GM12873 (cell line): ENCODE measurements around the gene MTR.

Experiments
- TF ChIP-seq, protein P1 (sequence below): IDR thresholded peaks from 2 replicates; pipeline ENCODE4 v1.5.1; 2012; ENCODE audit warnings: low read depth, mild to moderate bottlenecking, moderate library complexity, low read length, control low read depth; ENCODE audit not compliant: insufficient read depth; ENCODE audit errors: missing control alignments

MTR gene

DNA sequence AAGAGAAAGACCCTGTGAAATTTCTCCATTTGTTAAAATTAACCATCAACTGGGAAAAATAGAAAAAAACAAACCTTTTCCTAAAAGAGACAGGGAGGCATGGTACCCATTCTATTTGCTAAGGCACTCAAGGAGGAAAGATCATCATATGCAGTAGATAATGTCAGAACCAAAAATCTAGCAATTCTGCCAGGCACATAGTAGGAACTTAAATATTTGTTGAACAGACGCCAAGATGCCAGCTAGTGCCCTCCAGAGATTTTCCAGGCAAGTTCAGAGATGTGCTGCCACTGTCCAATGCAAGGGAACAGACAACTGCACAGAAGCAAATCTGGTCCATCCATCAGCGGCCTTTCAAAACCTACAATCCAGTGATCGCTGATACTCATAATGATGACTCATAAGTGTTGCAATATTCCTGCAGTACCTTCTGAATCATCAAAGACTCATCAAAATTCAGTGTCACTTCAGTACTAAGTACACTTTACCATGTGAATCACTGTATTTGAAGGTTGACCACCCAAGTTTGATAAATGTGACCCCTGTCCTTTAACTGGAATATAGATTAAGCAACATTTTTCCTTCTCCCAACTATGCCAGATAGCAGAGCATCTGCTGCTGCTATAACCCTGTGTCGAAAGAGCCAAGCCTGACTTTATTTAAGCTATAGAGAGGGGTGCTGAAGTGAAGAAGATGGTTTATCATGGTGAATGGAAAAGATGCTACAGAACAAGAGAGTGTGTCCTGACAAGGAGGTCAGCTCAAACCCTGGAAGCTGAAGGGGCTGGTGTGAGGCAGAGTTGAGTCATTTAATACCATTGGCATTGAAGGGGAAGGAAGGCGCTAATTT, 110.0 kb downstream of the MTR start:
- TF ChIP-seq, protein P1, sequence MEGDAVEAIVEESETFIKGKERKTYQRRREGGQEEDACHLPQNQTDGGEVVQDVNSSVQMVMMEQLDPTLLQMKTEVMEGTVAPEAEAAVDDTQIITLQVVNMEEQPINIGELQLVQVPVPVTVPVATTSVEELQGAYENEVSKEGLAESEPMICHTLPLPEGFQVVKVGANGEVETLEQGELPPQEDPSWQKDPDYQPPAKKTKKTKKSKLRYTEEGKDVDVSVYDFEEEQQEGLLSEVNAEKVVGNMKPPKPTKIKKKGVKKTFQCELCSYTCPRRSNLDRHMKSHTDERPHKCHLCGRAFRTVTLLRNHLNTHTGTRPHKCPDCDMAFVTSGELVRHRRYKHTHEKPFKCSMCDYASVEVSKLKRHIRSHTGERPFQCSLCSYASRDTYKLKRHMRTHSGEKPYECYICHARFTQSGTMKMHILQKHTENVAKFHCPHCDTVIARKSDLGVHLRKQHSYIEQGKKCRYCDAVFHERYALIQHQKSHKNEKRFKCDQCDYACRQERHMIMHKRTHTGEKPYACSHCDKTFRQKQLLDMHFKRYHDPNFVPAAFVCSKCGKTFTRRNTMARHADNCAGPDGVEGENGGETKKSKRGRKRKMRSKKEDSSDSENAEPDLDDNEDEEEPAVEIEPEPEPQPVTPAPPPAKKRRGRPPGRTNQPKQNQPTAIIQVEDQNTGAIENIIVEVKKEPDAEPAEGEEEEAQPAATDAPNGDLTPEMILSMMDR = no peak

DNA sequence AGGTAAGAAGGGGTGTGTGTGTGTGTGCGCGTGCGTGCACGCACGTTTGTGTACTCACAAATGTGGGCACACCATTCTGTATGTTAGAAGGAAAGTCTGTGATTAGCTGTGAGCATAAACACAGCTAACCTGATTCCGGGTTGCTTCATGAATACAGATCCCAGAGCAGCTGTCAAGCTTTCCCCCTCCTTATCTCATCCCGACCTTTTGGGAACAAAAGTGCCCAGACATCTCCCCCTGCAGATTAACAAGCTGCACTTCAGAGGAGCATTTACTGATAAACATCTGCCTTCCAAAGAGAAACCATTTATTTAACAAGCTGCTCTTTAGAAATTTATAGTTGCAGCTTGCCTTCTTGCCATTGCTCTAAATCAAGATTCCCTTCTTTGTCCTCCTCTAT, 112.1 kb downstream of the MTR start:
- TF ChIP-seq, protein P1 = no peak

DNA sequence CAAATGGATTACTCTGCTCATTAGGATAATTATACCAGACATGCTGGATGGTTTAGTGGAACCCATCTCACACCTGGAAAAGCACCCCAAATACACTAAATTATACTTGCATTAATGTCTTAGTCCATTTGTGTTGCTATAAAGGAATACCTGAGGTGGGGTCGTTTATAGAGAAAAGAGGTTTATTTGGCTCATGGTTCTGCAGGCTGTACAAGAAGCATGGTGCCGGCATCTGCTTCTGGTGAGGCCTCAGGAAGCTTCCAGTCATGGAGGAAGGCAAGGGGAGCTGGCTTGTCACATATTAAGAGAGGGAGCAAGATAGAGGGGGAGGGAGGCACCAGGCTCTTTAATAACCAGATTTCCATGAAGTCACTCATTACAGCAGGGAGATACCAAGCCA, 113.6 kb downstream of the MTR start:
- TF ChIP-seq, protein P1 = no peak

DNA sequence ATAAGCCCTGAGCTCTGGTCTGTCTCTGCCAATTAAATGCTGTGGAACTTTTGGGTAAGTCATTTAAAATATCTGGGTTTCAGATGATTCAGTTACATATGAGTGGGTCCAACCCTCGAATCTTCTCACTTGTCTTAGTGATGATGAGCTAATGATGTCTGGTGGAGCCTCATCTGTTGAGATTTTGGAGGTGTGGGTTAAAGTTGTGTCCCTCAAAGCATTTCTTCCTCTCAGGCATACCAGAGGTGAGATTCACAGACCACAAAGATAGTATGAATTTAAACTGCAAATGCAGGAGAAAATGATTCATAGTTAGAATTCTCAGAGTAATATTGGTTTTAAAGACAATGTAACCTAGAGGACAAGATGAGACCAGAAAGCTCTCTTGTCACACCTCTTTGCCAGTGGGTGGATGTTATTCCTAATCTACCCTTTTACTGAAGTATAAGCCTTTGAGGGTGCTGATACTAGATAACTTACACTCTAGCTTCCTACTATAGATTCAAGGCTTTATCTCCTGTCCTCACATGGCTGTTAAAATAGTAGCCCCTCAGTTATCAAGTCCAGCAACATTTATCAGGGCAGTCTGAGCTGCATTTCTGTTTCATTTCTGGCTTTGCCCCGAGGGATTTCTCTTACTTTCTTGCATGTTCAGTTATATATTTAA, 118.4 kb downstream of the MTR start:
- TF ChIP-seq, protein P1 = no peak

DNA sequence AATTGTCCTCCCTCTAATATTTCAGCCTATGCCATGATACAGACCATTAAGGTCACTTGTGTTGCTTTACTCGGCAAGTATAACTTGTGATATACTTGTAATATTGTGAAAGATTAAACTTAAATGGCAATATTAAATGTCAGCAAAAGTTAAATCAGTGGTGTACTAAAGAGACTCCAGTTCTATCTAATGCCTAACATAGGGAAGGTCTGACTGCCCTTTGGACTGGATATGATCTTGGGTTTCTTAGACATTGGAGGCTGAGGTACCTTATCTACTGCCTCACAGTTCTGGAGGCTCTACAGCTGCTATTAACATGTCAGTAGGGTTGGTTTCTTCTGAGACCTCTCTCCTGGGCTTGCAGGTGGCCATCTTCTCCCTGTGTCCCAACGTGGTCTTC, 119.3 kb downstream of the MTR start:
- TF ChIP-seq, protein P1 = no peak

DNA sequence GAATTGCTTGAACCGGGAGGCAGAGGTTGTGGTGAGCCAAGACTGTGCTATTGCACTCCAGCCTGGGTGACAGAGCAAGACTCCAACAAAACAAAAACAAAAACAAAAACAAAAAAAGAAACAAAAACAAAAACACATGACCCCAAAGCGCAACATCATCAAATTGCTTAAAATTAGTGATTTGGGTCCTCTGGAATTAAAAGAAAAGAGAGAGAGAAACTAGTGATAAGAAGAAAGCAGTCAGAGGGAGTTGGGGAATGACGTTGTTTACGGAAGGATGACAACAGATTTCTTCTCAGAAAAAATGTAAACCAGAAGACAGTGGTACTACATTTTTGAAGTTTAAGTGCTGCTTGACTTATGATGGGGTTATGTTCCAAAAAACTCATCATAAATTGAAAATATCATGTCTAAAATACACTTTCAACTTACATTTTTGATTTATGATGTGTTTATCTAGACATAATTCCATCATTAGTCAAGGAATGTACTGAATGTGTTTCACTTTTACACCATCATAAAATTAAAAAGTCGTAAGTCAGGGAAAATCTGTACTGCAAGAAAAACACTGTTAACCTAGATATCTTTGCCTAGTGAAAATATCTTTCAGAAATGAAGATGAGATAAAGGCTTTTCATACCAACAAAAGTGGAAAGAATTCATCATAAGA, 121.2 kb downstream of the MTR start:
- TF ChIP-seq, protein P1 = no peak

DNA sequence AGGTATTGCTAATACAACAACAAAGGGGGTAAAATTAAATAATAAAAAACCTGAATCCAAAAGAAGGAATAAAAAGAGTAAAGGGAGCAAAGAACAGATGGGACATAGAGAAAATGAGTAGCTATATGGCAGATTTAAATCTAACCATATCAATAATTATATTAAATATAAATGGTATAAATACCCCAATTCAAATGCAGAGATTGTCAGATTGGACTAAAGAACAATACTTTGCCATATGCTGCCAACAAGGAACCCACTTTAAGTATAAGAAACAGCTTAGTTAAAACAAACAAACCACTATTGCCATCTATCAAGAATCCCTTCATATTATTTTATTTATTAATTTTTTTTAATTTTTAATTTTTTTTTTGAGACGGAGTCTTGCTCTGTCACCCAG, 122.4 kb downstream of the MTR start:
- TF ChIP-seq, protein P1 = no peak
